GM19240 (cell line): ENCODE measurements around the gene TYW1B.
"Not testable (repeated sequence)": the region's sequence is repeated elsewhere in the genome, so short reads cannot be mapped to it uniquely, and the experiment has no call there.

Experiments
- DNase-seq: peaks from one replicate; pipeline ENCODE4 v3.0.0; 2011; ENCODE audit warnings: low spot score; ENCODE audit not compliant: insufficient read length

The TYW1B gene

GRCh38 chr7:72626428-72627011 lies 201.5 kb downstream of the TYW1B start:
- DNase-seq = not testable (repeated sequence)

DNA sequence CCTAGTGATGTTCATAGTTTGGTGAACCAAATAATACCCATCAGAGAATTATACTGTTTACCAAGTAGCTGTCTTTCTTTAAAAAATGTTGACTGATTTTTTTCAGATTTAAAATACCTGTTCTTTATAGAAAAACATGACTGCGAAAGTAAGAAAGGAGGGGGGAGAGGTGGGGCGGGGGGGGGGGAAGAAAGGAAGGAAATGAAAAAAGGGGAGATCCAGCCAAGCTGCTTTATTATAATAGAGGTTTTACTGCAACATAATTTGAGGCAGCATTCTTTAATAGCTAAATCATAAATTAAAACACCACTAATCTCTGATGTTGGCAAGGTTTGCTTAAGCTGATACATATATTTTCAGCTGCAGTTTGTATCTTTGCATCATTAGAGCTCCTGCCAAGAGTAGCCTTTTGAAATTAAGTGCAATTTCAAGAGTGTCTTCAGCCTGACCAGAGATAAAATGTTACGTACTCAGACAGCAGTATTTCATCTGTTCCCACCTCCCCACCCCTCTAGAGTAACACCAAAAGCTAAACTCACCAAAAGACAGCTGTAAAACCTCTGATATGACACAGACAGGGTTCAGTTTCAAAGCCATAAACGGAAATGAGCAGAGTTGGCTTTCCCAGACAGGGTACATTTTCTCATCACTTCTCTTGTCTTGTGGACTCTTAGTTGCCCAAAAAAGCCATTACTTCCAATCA lies 202.1 kb downstream of the TYW1B start:
- DNase-seq = not testable (repeated sequence)

- DNase-seq = no peak
Measured at GRCh38 chr7:72622532-72622931, 205.5 kb downstream of the TYW1B start.

GRCh38 chr7:72621761-72622187 lies 206.2 kb downstream of the TYW1B start:
- DNase-seq = not testable (repeated sequence)

- not testable (repeated sequence) for DNase-seq
Measured at GRCh38 chr7:72620923-72621322, 207.1 kb downstream of the TYW1B start.

- not testable (repeated sequence) for DNase-seq
Measured at GRCh38 chr7:72618435-72619180, 209.4 kb downstream of the TYW1B start.

DNA sequence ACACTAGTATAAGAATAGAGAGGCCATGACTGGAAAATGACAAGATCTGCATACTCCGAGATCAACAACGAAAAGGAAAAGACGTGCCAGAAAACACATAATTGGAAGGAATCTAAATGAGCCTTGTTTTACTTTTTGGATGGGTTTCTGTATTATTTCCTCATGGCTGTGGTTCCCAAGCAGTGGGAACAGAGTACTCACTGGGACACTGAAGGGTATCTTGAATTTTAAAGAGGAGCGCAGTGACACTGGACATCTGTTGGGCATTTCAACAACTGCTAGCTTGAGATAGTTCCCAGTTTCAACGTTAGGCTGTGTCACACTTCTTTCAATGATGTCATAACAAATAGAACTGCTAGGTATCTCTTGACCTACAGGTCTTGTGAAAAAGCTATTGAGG lies 218.2 kb downstream of the TYW1B start:
- DNase-seq = not testable (repeated sequence)

DNA sequence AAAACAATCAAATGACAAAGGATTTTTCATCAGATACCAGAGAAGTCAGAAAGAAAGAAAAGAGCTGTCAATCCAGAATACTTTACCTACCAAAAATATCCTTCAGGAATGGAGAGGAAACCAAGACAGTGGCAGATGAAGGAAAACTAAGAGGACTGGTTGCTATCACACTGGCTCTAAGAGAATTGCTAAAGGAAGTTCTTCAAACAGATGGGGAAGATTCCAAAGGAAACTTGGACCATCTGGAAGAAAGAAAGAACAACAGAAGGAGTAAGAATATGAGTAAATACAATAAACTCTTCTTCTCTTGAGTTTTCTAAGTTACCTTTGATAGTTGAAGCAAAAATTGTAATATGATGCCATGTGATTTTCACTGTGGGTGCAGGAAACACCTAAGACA lies 220.0 kb downstream of the TYW1B start:
- not testable (repeated sequence) for DNase-seq

DNA sequence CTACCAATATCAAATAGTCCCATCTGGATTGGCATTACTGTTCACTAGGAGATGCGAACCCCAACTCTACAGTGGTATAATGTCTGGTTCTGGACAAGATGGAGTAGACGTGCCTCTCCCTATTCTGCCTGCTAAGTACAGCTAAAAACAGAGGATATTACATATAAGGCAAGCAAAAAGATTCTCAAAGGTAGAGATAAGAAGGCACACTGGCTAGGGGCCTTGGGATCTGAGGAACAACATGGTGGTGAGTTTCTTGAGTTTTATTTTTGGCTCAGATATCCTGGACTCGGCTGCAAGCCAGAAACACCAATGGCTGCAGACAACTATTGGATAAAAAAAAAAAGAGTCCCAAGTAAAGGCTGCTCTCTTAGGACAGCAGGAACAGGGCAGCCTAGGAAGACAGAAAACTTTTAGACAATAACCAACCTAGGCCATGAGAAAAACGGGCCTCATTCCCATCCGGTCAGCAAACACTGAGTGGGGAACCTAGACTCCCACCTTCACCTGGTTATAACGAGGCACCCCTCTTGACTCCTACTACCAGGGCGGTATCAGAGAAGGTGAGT lies 222.1 kb downstream of the TYW1B start:
- not testable (repeated sequence) for DNase-seq

- DNase-seq = not testable (repeated sequence)
Measured at GRCh38 chr7:72604771-72605611, 223.0 kb downstream of the TYW1B start.

GRCh38 chr7:72603476-72603875 lies 224.5 kb downstream of the TYW1B start:
- DNase-seq = not testable (repeated sequence)

GRCh38 chr7:72603073-72603472 lies 224.9 kb downstream of the TYW1B start:
- DNase-seq = no peak

DNA sequence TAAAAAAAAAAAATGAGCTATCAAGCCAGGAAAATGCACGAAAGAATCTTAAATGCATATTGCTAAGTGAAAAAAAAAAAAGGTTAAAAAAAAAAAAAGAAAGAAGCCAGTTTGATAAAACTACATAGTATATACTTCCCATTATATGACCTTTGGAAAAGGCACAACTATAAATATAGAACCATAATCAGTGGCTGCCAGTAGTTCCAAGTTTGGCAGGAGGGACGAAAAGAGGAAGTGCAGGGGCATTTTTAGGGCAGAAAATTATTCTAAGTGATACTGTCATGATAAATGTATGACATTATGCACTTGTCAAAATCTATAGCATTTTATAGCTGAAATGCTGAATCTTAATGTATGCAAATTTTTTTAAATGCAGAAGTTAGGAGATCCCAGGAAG lies 226.3 kb downstream of the TYW1B start:
- DNase-seq = not testable (repeated sequence)

DNA sequence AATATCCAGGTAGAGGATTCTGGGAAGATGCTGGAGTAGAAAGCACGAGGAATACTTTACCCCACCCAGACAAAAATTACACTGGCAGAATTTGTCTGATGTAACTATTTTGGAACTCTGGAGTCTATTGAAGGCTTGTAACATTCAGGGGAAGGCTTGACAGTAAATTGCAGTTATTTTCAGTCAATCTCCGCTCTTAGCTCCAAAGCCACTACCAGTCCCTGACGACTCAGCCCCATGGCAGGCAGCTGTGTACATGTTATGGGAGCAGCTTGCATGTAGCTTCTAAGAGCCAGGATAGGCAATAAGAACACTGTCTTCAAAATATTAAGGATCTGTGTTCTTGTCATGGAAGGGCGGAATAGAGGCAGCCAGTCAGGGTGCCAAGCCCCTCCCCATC lies 238.0 kb downstream of the TYW1B start:
- not testable (repeated sequence) for DNase-seq

- DNase-seq = not testable (repeated sequence)
Measured at GRCh38 chr7:72587267-72587666, 240.7 kb downstream of the TYW1B start.

DNA sequence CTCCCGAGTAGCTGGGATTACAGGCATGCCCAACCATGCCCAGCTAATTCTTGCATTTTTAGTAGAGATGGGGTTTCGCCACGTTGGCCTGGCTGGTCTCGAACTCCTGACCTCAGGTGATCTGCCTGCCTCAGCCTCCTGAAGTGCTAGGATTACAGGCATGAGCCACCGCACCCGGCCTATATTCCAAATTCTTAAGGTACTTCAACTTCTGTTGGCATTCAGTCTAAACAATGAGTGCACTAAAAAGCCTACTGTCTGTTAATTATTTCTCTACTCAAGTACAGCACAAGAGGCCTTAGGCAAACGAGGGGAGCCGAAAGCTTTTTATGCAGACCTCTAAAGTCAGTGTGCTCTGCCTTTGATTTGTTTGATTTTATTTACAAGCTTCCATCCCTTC lies 243.4 kb downstream of the TYW1B start:
- DNase-seq = not testable (repeated sequence)

DNA sequence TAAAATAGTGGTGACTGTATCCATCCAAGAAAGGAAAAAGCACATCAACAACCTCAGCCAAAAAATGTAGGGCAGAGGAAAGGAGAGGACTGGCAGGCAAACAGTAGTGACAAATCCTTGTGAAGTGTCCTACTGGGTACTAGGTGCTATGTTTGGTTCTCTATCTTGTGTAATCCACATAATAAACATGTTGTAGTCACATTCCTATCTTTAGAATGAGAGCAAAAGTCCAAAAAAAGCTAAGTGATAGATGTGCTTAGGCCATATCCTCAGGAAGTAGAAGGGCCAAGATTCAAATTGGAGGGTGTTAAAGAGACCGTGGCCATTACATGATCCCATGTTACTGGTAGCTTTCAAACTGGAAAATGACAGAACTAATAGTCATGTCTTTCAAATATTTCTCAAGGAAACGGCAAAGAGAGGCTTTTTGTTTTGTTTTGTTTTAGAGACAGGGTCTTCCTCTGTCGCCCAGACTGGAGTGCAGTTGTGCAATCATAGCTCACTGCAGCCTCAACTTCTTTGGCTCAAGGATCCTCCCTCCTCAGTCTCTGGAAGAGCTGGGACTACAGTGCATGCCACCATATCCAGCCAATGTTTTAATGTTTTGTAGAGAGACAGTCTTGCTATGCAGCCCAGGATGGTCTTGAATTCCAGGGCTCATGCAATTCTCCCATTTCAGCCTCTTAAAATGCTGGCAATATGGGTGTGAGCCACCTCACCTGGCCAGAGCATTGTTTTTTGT lies 244.2 kb downstream of the TYW1B start:
- DNase-seq = not testable (repeated sequence)

DNA sequence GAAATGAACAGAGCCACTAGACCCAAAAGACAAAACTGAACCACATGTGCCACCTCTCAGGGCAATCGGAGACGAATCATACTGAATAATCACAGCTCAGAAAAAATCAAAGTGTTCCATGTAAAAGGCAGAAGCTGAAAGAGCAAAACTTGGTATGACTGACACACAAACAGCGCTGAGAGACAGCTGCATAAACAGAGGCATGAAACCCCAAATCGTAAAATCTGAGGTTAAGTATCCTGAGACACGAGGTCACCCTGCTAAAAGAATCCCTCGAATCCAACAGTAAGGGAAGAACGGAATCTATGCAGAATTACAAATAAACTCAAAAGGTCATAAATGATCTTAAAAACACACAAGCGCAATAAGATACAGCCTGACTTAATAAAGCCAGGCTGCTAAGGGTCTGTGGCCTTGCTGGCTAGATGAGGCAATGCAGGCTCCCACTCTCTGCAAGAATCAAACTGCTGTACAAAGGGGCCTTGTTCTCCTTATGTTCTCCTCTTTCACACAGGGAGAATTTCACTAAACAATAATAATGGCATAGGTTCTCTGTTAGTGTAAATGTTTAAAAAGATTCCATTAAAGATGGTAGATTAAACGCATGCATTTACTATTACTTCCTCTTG lies 247.7 kb downstream of the TYW1B start:
- DNase-seq = not testable (repeated sequence)

- no peak for DNase-seq
Measured at GRCh38 chr7:72577107-72577506, 250.9 kb downstream of the TYW1B start.

DNA sequence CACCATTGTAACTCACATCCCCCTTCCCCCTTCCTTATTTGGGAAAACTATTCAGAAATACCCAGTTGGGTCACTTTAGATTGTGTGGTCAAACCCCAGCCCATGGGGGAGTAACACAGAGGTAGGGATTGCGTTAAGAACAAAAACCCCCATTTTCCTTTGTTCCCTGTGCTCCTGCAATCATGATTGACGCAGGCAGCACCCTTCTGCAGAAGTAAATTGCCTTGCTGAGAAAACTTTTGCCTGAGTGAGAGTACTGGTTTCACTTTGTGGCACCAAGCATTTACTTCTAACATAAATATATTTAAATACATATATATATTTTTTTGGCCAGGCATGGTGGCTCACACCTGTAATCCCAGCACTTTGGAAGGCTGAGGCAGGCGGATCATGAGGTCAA lies 266.0 kb downstream of the TYW1B start:
- not testable (repeated sequence) for DNase-seq
